GM21526 (cell line): Measurements from ENCODE around the gene ANO10.
"Not testable (repeated sequence)": the region's sequence is repeated elsewhere in the genome, so short reads cannot be mapped to it uniquely, and the experiment has no call there.

Experiments used
- ATAC-seq: cut with Tn5 transposase; IDR thresholded peaks from one replicate; pipeline ENCODE4 v1.9.1; 2021; ENCODE audit warnings: moderate library complexity; ENCODE audit not compliant: unreplicated experiment, low FRiP score

Gene ANO10

GRCh38 chr3:43489930-43490329, 131.9 kb downstream of the ANO10 start:
- no peak for ATAC-seq

- ATAC-seq = no peak
Measured at GRCh38 chr3:43485931-43486330, 135.9 kb downstream of the ANO10 start.

- no peak for ATAC-seq
Measured at GRCh38 chr3:43484926-43485488, 136.8 kb downstream of the ANO10 start.

GRCh38 chr3:43481375-43481774, 140.4 kb downstream of the ANO10 start:
- no peak for ATAC-seq

GRCh38 chr3:43478839-43479238, 143.0 kb downstream of the ANO10 start:
- ATAC-seq = not testable (repeated sequence)

GRCh38 chr3:43478118-43478785, 143.6 kb downstream of the ANO10 start:
- ATAC-seq = no peak

GRCh38 chr3:43477600-43477999, 144.2 kb downstream of the ANO10 start:
- ATAC-seq = no peak

GRCh38 chr3:43473737-43474136, 148.1 kb downstream of the ANO10 start:
- ATAC-seq = no peak

- no peak for ATAC-seq
Measured at GRCh38 chr3:43473244-43473643, 148.6 kb downstream of the ANO10 start.

GRCh38 chr3:43468133-43468532, 153.7 kb downstream of the ANO10 start:
- no peak for ATAC-seq

GRCh38 chr3:43465109-43465508, 156.7 kb downstream of the ANO10 start:
- no peak for ATAC-seq

GRCh38 chr3:43462566-43462965, 159.2 kb downstream of the ANO10 start:
- not testable (repeated sequence) for ATAC-seq

GRCh38 chr3:43461345-43461744, 160.5 kb downstream of the ANO10 start:
- ATAC-seq = no peak

GRCh38 chr3:43457038-43457437, 164.8 kb downstream of the ANO10 start:
- not testable (repeated sequence) for ATAC-seq

- no peak for ATAC-seq
Measured at GRCh38 chr3:43455233-43455632, 166.6 kb downstream of the ANO10 start.

- no peak for ATAC-seq
Measured at GRCh38 chr3:43453981-43454380, 167.8 kb downstream of the ANO10 start.

- ATAC-seq = no peak
Measured at GRCh38 chr3:43451670-43452254, 170.0 kb downstream of the ANO10 start.

- ATAC-seq = no peak
Measured at GRCh38 chr3:43448098-43448497, 173.7 kb downstream of the ANO10 start.

GRCh38 chr3:43445820-43446219, 176.0 kb downstream of the ANO10 start:
- no peak for ATAC-seq

GRCh38 chr3:43442872-43443395, 178.9 kb downstream of the ANO10 start:
- ATAC-seq = no peak

- ATAC-seq = no peak
Measured at GRCh38 chr3:43436507-43437140, 185.2 kb downstream of the ANO10 start.
